ENCODE measurements around the gene IQCK. TPM values are rescaled to one million over a fixed set of nuclear protein-coding genes. Genes with fewer than 3 reads are reported as not detected.
"Not testable (repeated sequence)": the region's sequence is repeated elsewhere in the genome, so short reads cannot be mapped to it uniquely, and the experiment has no call there.

Gene IQCK
- total RNA-seq, 2 donors from 2014 or later: 13.1 to 13.2 TPM

- no peak overlapping the region for H3K4me3 ChIP-seq
- H3K27ac ChIP-seq: no peak overlapping the region
- TF ChIP-seq CTCF (IDR thresholded peaks at IDR 0.05): no peak
- peak; percentile 12 for DNase-seq
- H3K9me3 ChIP-seq: no peaks in the 10 kb centered on the region
- H3K9ac ChIP-seq (ENCODE audit: low read depth in 2 of 2, low read length in 2 of 2): no peak overlapping the region
- H3K36me3 ChIP-seq: no peaks in the 10 kb centered on the region
- intact Hi-C loops (cut with DNase I): no loop called here
- H3K27me3 ChIP-seq: no peaks in the 10 kb centered on the region
- H3K4me1 ChIP-seq: no peaks in the 10 kb centered on the region
Observed at GRCh38 chr16:19783363-19784182, 65.5 kb downstream of the IQCK start.

GRCh38 chr16:19784183-19784736, 66.2 kb downstream of the IQCK start:
- no peaks in the 10 kb centered on the region for H3K4me1 ChIP-seq
- TF ChIP-seq CTCF (IDR thresholded peaks at IDR 0.05): no peak
- no peak overlapping the region for H3K27ac ChIP-seq
- H3K36me3 ChIP-seq: no peaks in the 10 kb centered on the region
- no peak for DNase-seq
- H3K9ac ChIP-seq (ENCODE audit: low read depth in 2 of 2, low read length in 2 of 2): no peak overlapping the region
- H3K27me3 ChIP-seq: no peaks in the 10 kb centered on the region
- no peaks in the 10 kb centered on the region for H3K9me3 ChIP-seq
- no peak overlapping the region for H3K4me3 ChIP-seq
- intact Hi-C loops (cut with DNase I): no loop called here

- intact Hi-C loops (cut with DNase I): no loop called here
- Histone ChIP-seq H3K27ac (no peak overlapping the region), H3K9me3 (no peaks in the 10 kb centered on the region), H3K36me3 (no peaks in the 10 kb centered on the region), H3K9ac (ENCODE audit: low read depth in 2 of 2, low read length in 2 of 2) (no peak overlapping the region), H3K4me3 (no peak overlapping the region), H3K4me1 (no peaks in the 10 kb centered on the region), H3K27me3 (no peaks in the 10 kb centered on the region)
- no peak for DNase-seq
- TF ChIP-seq CTCF (IDR thresholded peaks at IDR 0.05): no peak
Observed at GRCh38 chr16:19785081-19785480, 67.0 kb downstream of the IQCK start.

GRCh38 chr16:19785512-19786130, 67.5 kb downstream of the IQCK start:
- Histone ChIP-seq H3K27me3 (no peaks in the 10 kb centered on the region), H3K27ac (no peak overlapping the region), H3K9ac (ENCODE audit: low read depth in 2 of 2, low read length in 2 of 2) (no peak overlapping the region), H3K4me1 (no peaks in the 10 kb centered on the region), H3K4me3 (no peak overlapping the region), H3K36me3 (no peaks in the 10 kb centered on the region), H3K9me3 (no peaks in the 10 kb centered on the region)
- peak; percentile 48 for DNase-seq
- TF ChIP-seq CTCF (IDR thresholded peaks at IDR 0.05): no peak
- intact Hi-C loops (cut with DNase I): no loop called here

GRCh38 chr16:19801369-19801768, 83.3 kb downstream of the IQCK start:
- DNase-seq; H3K27me3 ChIP-seq; H3K4me3 ChIP-seq; H3K36me3 ChIP-seq; H3K9ac ChIP-seq (ENCODE audit: low read depth in 2 of 2, low read length in 2 of 2); H3K4me1 ChIP-seq; H3K9me3 ChIP-seq; H3K27ac ChIP-seq; intact Hi-C loops (cut with DNase I): not testable (repeated sequence)

GRCh38 chr16:19801824-19802223, 83.8 kb downstream of the IQCK start:
- intact Hi-C loops (cut with DNase I); DNase-seq; H3K9ac ChIP-seq (ENCODE audit: low read depth in 2 of 2, low read length in 2 of 2); H3K4me1 ChIP-seq; H3K27me3 ChIP-seq; H3K9me3 ChIP-seq; H3K27ac ChIP-seq; H3K4me3 ChIP-seq; H3K36me3 ChIP-seq: not testable (repeated sequence)
